GM18498 (cell line): ENCODE measurements around the gene FAM81A.
"Not testable (repeated sequence)": the region's sequence is repeated elsewhere in the genome, so short reads cannot be mapped to it uniquely, and the experiment has no call there.

Experiments
- ATAC-seq: cut with Tn5 transposase; IDR thresholded peaks from one replicate; pipeline ENCODE4 v1.9.1; 2021; ENCODE audit warnings: mild to moderate bottlenecking, moderate library complexity; ENCODE audit not compliant: unreplicated experiment

Gene FAM81A

DNA sequence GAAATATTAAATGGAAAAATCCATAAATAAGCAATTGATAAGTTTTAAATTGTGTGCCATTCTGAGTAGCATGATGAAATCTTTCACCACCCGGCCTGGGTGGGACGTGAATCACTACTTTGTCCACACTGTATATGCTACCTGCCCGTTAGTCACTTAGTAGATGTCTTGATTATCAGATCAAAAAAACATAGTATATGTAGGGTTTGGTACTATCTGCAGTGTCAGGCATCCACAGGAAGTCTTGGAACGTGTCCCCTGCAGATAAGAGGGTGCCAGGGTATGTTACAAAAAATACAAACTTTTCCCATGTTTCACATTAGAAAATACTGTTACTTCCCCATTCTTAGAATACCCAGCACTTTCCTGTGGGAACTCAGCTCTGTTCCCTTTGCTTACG is 35.2 kb downstream of the FAM81A start:
- no peak for ATAC-seq

GRCh38 chr15:59475161-59475560 is 37.2 kb downstream of the FAM81A start:
- not testable (repeated sequence) for ATAC-seq

DNA sequence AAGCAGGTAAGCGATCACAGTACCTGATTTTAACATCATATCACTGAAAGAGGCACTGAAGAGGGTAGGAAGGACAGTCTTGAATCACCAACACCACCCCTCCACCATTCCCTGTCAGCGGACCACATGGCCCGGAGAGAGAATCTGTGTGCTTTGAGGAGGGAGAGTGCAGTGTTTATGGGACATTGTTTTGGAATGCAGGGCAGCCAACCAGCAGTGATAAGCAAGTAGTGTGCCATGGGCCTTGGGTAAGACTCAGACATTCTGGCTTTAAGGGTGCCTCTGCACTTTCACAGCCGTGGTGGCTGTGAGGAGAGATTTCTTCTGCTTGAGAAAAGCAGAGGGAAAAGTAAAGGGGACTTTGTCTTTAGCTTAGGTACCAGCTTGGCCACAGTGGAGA is 46.4 kb downstream of the FAM81A start:
- no peak for ATAC-seq

- no peak for ATAC-seq
Measured at GRCh38 chr15:59485036-59485435, 47.0 kb downstream of the FAM81A start.

DNA sequence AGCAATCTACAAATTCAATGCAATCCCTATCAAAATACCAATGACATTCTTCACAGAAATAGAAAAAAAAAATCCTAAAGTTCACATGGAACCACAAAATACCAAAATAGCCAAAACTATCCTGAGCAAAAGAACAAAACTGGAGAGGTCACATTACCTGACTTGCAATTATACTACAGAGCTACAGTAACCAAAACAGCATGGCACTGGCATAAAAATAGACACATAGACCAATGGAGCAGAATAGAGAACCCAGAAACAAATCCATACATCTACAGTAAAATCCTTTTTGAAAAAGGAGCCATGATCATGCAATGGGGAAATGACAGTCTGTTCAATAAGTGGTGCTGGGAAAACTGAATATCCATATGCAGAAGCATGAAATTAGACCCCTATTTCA is 51.5 kb downstream of the FAM81A start:
- not testable (repeated sequence) for ATAC-seq

GRCh38 chr15:59491062-59491461 is 53.1 kb downstream of the FAM81A start:
- ATAC-seq = no peak

GRCh38 chr15:59492389-59493377 is 54.7 kb downstream of the FAM81A start:
- ATAC-seq = peak; percentile 57

- no peak for ATAC-seq
Measured at GRCh38 chr15:59501597-59501996, 63.6 kb downstream of the FAM81A start.

DNA sequence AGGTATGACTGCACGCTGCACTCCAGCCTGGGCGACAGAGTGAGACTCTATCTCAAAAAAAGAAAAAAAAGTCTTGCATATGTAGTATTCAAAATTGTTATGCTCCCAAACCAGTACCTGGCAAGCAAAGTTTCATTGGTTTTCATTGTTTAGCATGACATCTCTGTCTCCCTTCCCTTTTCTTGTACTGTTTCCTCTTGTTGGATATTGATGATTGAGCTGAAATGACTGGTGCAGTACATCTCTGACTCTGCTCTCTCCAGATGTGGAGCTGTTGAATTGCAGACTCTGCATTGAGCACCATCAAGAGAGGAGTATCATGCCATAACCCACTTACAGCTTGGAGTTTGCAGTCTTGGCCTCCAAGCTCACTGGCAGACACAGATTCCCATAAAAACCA is 77.2 kb downstream of the FAM81A start:
- ATAC-seq = no peak

DNA sequence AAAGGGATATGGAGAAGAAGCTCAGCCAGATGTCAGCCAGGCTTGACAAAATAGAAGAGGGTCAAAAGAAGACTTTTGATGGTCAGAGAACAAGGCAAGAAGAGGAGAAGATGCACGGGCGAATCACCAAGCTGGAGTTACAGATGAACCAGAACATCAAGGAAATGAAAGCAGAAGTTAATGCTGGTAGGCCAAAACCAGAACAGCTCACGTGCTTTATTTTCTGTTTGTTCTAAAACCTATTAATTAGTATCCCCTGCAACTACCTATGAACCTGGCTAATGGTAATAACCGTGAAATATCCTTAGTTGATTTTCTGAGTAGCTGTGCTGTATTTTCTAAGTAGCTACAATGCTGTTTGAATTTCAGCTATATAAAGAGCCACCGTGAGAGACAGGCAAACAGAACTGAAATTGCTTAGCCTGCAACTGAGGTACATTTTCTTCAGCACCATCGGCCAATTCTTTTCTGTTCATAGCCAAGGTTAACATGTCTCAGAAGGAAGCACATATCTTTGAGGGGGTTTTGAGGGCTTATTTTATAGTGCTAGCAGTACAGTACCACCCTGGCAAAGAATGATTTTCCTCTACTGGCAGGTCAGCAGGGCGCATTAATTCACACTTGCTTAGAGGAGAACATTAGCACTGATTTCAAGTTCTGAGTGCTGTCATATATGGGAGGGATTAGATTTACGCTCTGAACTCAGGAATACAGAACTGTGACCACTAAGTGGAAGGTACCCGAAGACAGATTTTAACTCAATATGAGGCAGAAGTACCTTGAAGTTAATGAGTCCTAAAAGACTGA is 78.9 kb downstream of the FAM81A start:
- ATAC-seq = peak; percentile 59

DNA sequence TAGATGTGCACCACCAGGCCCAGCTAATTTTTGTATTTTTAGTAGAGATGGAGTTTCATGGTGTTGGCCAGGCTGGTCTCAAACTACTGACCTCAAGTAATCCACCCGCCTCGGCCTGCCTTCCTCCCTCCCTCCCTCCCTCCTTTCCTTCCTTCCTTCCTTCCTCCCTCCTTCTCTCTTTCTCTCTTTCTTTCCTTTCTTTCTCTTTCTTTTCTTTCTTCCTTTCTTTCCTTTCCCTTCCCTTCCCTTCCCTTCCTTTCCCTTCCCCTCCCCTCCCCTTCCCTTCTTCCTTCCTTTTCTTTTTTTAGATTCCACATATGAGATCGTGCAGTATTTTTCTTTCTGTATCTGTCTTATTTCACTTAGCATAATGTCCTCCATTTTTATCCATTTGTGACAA is 81.3 kb downstream of the FAM81A start:
- ATAC-seq = no peak

DNA sequence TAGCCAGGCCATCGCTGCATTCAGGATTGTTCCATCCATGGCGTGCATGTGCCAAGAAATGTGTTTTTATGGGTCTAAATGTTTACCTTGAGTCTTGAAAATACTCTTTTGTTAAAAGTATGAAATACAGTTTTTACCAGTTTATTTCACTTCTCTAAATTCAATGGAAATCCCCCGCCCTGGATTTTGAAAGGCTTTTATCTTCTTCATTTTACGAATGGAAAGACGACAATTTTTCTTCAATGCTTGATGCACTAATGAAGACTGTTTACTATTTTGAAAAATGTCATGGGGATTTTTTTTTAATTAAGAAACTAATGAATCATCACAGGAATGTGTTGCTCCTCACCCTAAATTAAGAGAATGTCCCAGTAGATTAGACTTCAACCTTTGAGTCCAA is 83.5 kb downstream of the FAM81A start:
- no peak for ATAC-seq

GRCh38 chr15:59522988-59523461 is 85.0 kb downstream of the FAM81A start:
- ATAC-seq = no peak

- no peak for ATAC-seq
Measured at GRCh38 chr15:59523702-59524101, 85.7 kb downstream of the FAM81A start.

DNA sequence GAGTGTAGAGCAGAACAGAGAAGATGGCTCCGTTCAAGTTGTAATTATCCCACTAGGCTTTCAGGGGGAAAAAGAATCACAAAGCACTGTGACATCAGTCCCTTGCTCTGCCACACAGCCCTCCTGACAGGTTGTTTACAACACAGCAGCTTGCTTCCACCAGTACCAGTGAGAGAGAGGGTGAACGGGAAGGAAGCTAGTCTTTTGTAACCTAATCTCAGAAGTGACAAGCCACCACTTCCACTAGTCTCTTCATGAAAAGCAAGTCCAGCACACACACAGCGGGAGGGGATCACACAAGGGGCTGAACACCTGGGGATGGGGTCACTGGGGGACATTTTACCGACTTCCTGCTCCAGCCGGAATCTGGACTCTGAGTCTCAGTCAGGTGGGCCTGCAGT is 86.3 kb downstream of the FAM81A start:
- no peak for ATAC-seq

DNA sequence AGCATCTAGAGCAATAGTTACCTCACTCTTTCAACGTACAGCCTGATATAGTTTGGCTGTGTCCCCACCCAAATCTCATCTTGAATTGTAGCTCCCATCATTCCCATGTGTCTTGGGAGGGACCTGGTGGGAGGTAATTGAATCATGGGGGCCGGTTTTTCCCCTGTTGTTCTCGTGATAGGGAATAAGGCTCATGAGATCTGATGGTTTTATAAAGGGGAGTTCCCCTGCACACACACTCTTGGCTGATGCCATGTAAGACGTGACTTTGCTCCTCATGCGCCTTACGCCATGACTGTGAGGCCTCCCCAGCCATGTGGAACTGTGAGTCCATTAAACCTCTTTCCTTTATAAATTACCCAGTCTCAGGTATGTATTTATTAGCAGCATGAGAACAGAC is 88.5 kb downstream of the FAM81A start:
- ATAC-seq = not testable (repeated sequence)

DNA sequence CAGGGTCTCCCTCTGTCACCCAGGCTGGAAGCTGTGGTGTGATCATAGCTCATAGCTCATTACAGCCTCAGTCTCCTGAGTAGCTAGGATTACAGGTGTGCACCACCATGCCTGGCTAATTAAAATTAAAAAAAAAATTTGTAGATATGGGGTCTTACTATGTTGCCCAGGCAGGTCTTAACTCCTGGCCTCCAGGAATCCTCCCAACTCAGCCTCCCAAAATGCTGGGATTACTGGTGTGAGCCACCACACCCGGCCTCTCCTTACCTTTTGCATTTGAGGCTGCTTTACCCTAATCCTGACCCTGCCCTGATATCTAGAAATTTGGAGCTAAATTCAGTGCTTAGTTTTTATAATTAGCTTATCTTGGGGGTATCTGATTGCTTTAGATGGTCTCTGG is 90.4 kb downstream of the FAM81A start:
- ATAC-seq = no peak

DNA sequence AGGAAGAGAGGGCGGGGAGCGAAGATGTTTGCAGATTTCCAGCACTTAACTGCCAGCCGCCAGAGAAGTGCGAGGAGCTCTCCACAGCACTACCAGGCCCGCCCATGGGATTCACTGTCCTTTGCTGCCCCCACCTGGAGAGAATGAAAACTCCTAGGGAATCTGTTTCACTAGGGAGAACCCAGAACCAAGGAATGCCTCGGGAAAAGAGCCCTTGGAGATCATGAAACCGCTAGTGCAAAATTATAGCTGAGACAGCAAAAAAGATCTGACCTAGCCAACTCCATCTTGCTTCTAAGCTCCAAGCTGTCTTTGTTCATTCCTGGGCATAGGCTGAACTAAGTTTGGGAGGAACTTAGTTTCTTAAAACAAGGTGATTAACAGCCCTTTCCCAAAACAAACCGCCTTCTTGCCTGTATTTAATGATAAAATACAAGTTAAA is 91.0 kb downstream of the FAM81A start:
- no peak for ATAC-seq

DNA sequence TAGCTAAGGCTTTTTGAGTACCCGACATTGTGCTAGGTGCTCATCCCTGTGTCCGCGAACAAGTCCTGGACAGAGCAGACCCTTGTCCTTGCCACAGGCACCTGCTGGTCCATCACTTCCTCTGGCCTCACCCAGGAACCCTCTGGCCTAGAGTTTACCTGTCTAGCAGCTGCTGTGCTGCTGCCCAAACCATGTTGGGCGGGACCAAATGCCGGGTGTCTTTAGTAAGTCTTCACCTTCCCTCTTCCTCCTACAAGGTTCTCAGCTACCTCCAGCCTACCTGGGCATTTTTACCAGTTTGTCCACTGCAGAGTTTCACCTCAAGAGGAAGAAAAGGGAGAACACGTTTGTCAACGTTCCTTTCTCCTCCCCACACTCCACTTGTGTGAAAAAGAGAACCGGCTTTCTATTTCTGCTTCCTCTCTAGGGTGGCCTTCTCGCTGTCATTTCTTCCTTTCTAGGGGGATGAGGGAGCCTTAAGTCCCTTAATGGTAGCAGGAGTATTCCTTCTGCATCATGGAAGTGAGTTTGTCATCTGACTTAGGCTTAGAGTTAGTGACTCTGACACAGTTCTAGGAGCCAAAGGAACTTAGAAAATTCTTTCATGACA is 93.2 kb downstream of the FAM81A start:
- no peak for ATAC-seq

GRCh38 chr15:59532770-59533379 is 94.9 kb downstream of the FAM81A start:
- ATAC-seq = no peak

GRCh38 chr15:59536553-59536952 is 98.6 kb downstream of the FAM81A start:
- no peak for ATAC-seq
